Esophagus (tissue), 2 donors: ENCODE data around the gene TUBB4A. TPM values are rescaled to one million over a fixed set of nuclear protein-coding genes. Genes with fewer than 3 reads are reported as not detected.
A peak's percentile ranks its signal among the peaks of the same experiment; 100 is the strongest.

Source experiments
- H3K27ac ChIP-seq, 2 donors: one replicate each; pipeline ENCODE4 v1.5.1; 2013; ENCODE audit warnings: low read depth in 2 of 2, mild to moderate bottlenecking in 2 of 2, inconsistent platforms in 1 of 2, low read length in 1 of 2, moderate library complexity in 1 of 2
- H3K27me3 ChIP-seq, 2 donors: one replicate each; pipeline ENCODE4 v1.6.1; 2013; ENCODE audit warnings: low read length in 2 of 2, control low read depth in 1 of 2, mild to moderate bottlenecking in 1 of 2; ENCODE audit not compliant: insufficient read depth in 2 of 2, control insufficient read depth in 1 of 2
- H3K36me3 ChIP-seq, 2 donors: one replicate each; pipeline ENCODE4 v1.6.1; 2013; ENCODE audit warnings: low read length in 1 of 2; ENCODE audit not compliant: control insufficient read depth in 2 of 2, insufficient read depth in 2 of 2
- H3K4me1 ChIP-seq, 2 donors: one replicate each; pipeline ENCODE4 v1.6.1; 2013; ENCODE audit warnings: low read length in 1 of 2; ENCODE audit not compliant: control insufficient read depth in 2 of 2, insufficient read depth in 2 of 2
- H3K4me3 ChIP-seq, 2 donors: one replicate each; pipeline ENCODE4 v1.5.1; 2013; ENCODE audit warnings: low read length in 2 of 2, mild to moderate bottlenecking in 2 of 2, low read depth in 1 of 2, moderate library complexity in 1 of 2
- H3K9me3 ChIP-seq, 2 donors: one replicate each; pipeline ENCODE4 v1.6.1; 2013; ENCODE audit warnings: mild to moderate bottlenecking in 2 of 2, low read depth in 1 of 2, low read length in 1 of 2, moderate library complexity in 1 of 2; ENCODE audit not compliant: control insufficient read depth in 2 of 2, insufficient read depth in 1 of 2
- WGBS, 2 donors: extraction: QIAGEN DNeasy Blood & Tissue Kit; methylation state at CpG; one replicate each; pipeline ENCODE4 v1.1.7; 2013; 5-methylcytosine and 5-hydroxymethylcytosine counted together
- polyA plus RNA-seq, 2 donors: library from polyadenylated mRNA; stranded (reverse); fragments of 200-250 nt; gene quantifications; one replicate each; pipeline ENCODE4 v1.2.3, GENCODE V29; 2013
- donor health status: healthy with polysubstance abuse.
- donor health status: Bipolar disorder and iron deficiency.

The TUBB4A gene
- polyA plus RNA-seq, 2 donors, result 0.06 to 0.16 TPM

- no peaks in the 10 kb centered on the region for H3K36me3 ChIP-seq
- no peak overlapping the region for H3K4me3 ChIP-seq
- no peak overlapping the region for H3K27ac ChIP-seq
- H3K9me3 ChIP-seq, result no peaks in the 10 kb centered on the region
- 37 to 49% methylated on average over 9 of the region's 9 CpGs for WGBS, 2 donors
- H3K27me3 ChIP-seq, result peaks cover 0 to 4% of the 10 kb centered on the region in 2 donors
- H3K4me1 ChIP-seq, result peaks cover 3 to 6% of the 10 kb centered on the region in 2 donors
Observed at GRCh38 chr19:6528544-6529121, 26.5 kb upstream of the TUBB4A start.

- Histone ChIP-seq H3K27me3 (peaks cover 0 to 4% of the 10 kb centered on the region in 2 donors), H3K36me3 (no peaks in the 10 kb centered on the region), H3K27ac (no peak overlapping the region), H3K4me3 (no peak overlapping the region), H3K9me3 (no peaks in the 10 kb centered on the region), H3K4me1 (peaks cover 3 to 6% of the 10 kb centered on the region in 2 donors)
- 70 to 73% methylated on average over 17 of the region's 17 CpGs for WGBS, 2 donors
Observed at GRCh38 chr19:6527893-6528543, 25.9 kb upstream of the TUBB4A start.

GRCh38 chr19:6524311-6524710, 22.2 kb upstream of the TUBB4A start:
- Histone ChIP-seq H3K4me3 (no peak overlapping the region), H3K36me3 (no peaks in the 10 kb centered on the region), H3K9me3 (no peaks in the 10 kb centered on the region), H3K27ac (no peak overlapping the region), H3K27me3 (no peaks in the 10 kb centered on the region), H3K4me1 (no peaks in the 10 kb centered on the region)
- 81 to 84% methylated on average over 2 of the region's 2 CpGs for WGBS, 2 donors

- no peak overlapping the region for H3K27ac ChIP-seq
- H3K9me3 ChIP-seq, result no peaks in the 10 kb centered on the region
- WGBS, 2 donors, result 80 to 81% methylated on average over 6 of the region's 6 CpGs
- no peaks in the 10 kb centered on the region for H3K27me3 ChIP-seq
- H3K4me1 ChIP-seq, result peaks cover 0 to 4% of the 10 kb centered on the region in 2 donors
- H3K4me3 ChIP-seq, result no peak overlapping the region
- H3K36me3 ChIP-seq, result no peaks in the 10 kb centered on the region
Observed at GRCh38 chr19:6522712-6523111, 20.6 kb upstream of the TUBB4A start.

GRCh38 chr19:6521718-6522646, 19.9 kb upstream of the TUBB4A start:
- no peaks in the 10 kb centered on the region for H3K36me3 ChIP-seq
- H3K27me3 ChIP-seq, result no peaks in the 10 kb centered on the region
- no peaks in the 10 kb centered on the region for H3K9me3 ChIP-seq
- peaks cover 0 to 4% of the 10 kb centered on the region in 2 donors for H3K4me1 ChIP-seq
- 52% methylated on average over 19 to 20 of the region's 20 CpGs for WGBS, 2 donors
- no peak overlapping the region for H3K4me3 ChIP-seq
- no peak overlapping the region for H3K27ac ChIP-seq

- Histone ChIP-seq H3K4me1 (peaks cover 0 to 4% of the 10 kb centered on the region in 2 donors), H3K9me3 (no peaks in the 10 kb centered on the region), H3K27ac (no peak overlapping the region), H3K27me3 (no peaks in the 10 kb centered on the region), H3K36me3 (no peaks in the 10 kb centered on the region), H3K4me3 (no peak overlapping the region)
- 30 to 39% methylated on average over 2 of the region's 2 CpGs for WGBS, 2 donors
Observed at GRCh38 chr19:6519289-6519688, 17.2 kb upstream of the TUBB4A start.

GRCh38 chr19:6518145-6518911, 16.2 kb upstream of the TUBB4A start:
- H3K4me1 ChIP-seq, result peaks cover 0 to 4% of the 10 kb centered on the region in 2 donors
- no peaks in the 10 kb centered on the region for H3K36me3 ChIP-seq
- H3K27me3 ChIP-seq, result no peaks in the 10 kb centered on the region
- WGBS, 2 donors, result 40 to 43% methylated on average over 14 of the region's 14 CpGs
- no peak overlapping the region for H3K27ac ChIP-seq
- no peak overlapping the region for H3K4me3 ChIP-seq
- H3K9me3 ChIP-seq, result no peaks in the 10 kb centered on the region

- H3K4me3 ChIP-seq, result peak overlapping the region; percentile 54 to 61
- peak overlapping the region; percentile 14 to 77 for H3K27ac ChIP-seq
- H3K9me3 ChIP-seq, result no peaks in the 10 kb centered on the region
- H3K36me3 ChIP-seq, result no peaks in the 10 kb centered on the region
- 1 to 2% methylated on average over 34 to 38 of the region's 38 CpGs for WGBS, 2 donors
- peaks cover 0 to 4% of the 10 kb centered on the region in 2 donors for H3K4me1 ChIP-seq
- no peaks in the 10 kb centered on the region for H3K27me3 ChIP-seq
Observed at GRCh38 chr19:6516659-6517291, 14.7 kb upstream of the TUBB4A start.
